Esophagus squamous epithelium (tissue), 5 donors: ENCODE results near the gene RRBP1. TPM values are rescaled to one million over a fixed set of nuclear protein-coding genes. Genes with fewer than 3 reads are reported as not detected.

Experiments
- DNase-seq: peaks from one replicate; lab custom pipeline; 2025; lab: John Stamatoyannopoulos, UW
- H3K27ac ChIP-seq, 4 donors: fragments of 200-600 bp; sonication (generic); one replicate each; pipeline ENCODE4 v1.5.1; 2016 to 2019; ENCODE audit warnings: mild to moderate bottlenecking in 1 of 4
- H3K27me3 ChIP-seq, 4 donors: fragments of 200-600 bp; sonication (generic); 1 replicate in 3 of 4; 2 replicates in 1 of 4; pipeline versions ENCODE4 v1.5.1 to v1.6.0; 2017 to 2021; ENCODE audit warnings: antibody characterized with exemption in 1 of 4
- H3K36me3 ChIP-seq, 3 donors: fragments of 200-600 bp; sonication (generic); one replicate each; pipeline ENCODE4 v1.5.1; 2016 to 2019
- H3K4me1 ChIP-seq, 3 donors: fragments of 200-600 bp; sonication (generic); one replicate each; pipeline ENCODE4 v1.5.1; 2017 to 2019
- H3K4me3 ChIP-seq, 4 donors: fragments of 200-600 bp; sonication (generic); 1 replicate in 3 of 4; 2 replicates in 1 of 4; pipeline ENCODE4 v1.5.1; 2016 to 2019; ENCODE audit warnings: mild to moderate bottlenecking in 2 of 4, moderate library complexity in 1 of 4
- H3K9me3 ChIP-seq, 3 donors: fragments of 200-600 bp; sonication (generic); one replicate each; pipeline ENCODE4 v1.5.1; 2016 to 2019
- CTCF ChIP-seq, 6 experiments: fragments of 450-650 bp in 4 of 6; fragments of 200-600 bp in 2 of 6; sonication (generic) in 2 of 6; IDR thresholded peaks; one replicate each; pipeline ENCODE4 v1.5.1; 2016 to 2019; ENCODE audit warnings: antibody characterized with exemption in 6 of 6, mild to moderate bottlenecking in 4 of 6, moderate library complexity in 4 of 6
- POLR2A ChIP-seq, 4 donors: fragments of 450-650 bp; IDR thresholded peaks; one replicate each; pipeline ENCODE4 v1.6.1; 2017; ENCODE audit warnings: antibody characterized with exemption in 4 of 4, mild to moderate bottlenecking in 4 of 4, moderate library complexity in 3 of 4
- WGBS, 2 donors: methylation state at CpG; one replicate each; pipeline ENCODE4 v1.1.5; 2018; 5-methylcytosine and 5-hydroxymethylcytosine counted together
- intact Hi-C: fragments of 100-400 bp; cut with DNase I; formaldehyde crosslinking; loops from one replicate; pipeline ENCODE4 v1.15.0; 2022
- total RNA-seq, 4 donors: library from RNA; depleted of rRNA; stranded (reverse); fragments of >200 nt; gene quantifications; one replicate each; pipeline ENCODE4 v1.1.0, GENCODE V29; 2016
- donor health status: DM: yes; HTN: yes; CAD: no.

RRBP1 gene
- total RNA-seq, 4 donors from 2014 or later = 61.4 to 128 (median 72.7) TPM

- 19 to 67% methylated on average over 2 of the region's 2 CpGs for WGBS, 2 donors
- Histone ChIP-seq H3K4me1 (peaks cover 4 to 74% (median 20%) of the 10 kb centered on the region in 3 donors), H3K9me3 (no peaks in the 10 kb centered on the region), H3K27me3 (no peaks in the 10 kb centered on the region), H3K4me3 (no peak overlapping the region), H3K36me3 (peaks cover 0 to 33% (median 0%) of the 10 kb centered on the region in 3 donors), H3K27ac (peak overlapping the region in 1 of 4 donors; percentile 12)
- DNase-seq = no peak
- intact Hi-C loops = no loop called here
- TF ChIP-seq CTCF (IDR thresholded peaks at IDR 0.05) (peak in 2 of 6 experiments; percentile 4 to 16), POLR2A (IDR thresholded peaks at IDR 0.05) (no peak)
These were observed 30.2 kb downstream of the RRBP1 start for GRCh38 chr20:17651760-17652388.

- peaks cover 4 to 80% (median 20%) of the 10 kb centered on the region in 3 donors for H3K4me1 ChIP-seq
- 33 to 42% methylated on average over 11 of the region's 11 CpGs for WGBS, 2 donors
These were observed 30.8 kb downstream of the RRBP1 start for GRCh38 chr20:17651129-17651759.

DNA sequence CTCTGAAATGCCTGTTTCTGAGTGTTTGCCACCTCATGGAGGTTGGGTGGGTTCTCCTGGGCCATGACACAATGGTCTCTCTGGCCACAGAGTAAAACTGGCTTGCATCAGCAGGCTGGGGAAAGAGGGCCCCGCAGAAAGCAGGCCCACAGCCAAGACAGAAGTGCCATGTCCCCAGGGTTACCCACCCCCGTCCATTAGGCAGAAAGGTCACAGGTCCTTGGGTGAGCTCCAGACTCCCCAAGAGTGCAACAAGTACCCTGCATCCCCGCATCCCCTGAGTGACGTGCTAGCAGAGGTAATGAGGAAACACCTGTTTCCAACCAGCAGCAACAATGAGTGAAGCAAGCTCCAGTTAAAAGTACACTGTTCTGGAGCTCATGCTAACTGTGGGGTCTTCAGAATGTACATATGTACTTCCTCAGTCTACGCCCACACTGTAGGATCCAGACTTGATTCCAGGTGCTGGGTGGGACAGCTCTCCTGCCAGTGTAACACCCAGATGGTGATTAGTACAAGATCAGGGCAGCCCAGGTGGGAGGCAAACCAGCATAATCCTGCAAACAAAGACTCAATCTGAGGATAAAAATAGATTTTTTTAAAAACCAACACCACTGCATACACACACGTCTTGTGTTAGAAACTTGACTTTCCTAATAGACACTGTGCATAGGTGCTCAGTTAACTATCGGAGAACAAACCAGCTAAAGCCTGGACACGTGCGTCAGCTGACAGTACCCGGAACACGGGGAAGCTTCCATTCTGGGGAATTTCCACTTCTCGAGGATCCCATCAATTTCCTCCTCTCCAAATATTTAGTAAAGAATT lies 31.5 kb downstream of the RRBP1 start:
- H3K4me3 ChIP-seq = no peak overlapping the region
- no peak for TF ChIP-seq POLR2A (IDR thresholded peaks at IDR 0.05)
- TF ChIP-seq CTCF (IDR thresholded peaks at IDR 0.05) = no peak
- no peaks in the 10 kb centered on the region for H3K9me3 ChIP-seq
- H3K27ac ChIP-seq = peak overlapping the region in 2 of 4 donors; percentile 17 to 49
- H3K36me3 ChIP-seq = peaks cover 0 to 22% (median 0%) of the 10 kb centered on the region in 3 donors
- DNase-seq = no peak
- WGBS, 2 donors = 47 to 51% methylated on average over 9 to 11 of the region's 12 CpGs
- intact Hi-C loops = no loop called here
- H3K27me3 ChIP-seq = no peaks in the 10 kb centered on the region
- H3K4me1 ChIP-seq = peaks cover 4 to 78% (median 20%) of the 10 kb centered on the region in 3 donors

More at GRCh38 chr20:17651129-17651759, 30.8 kb downstream of the RRBP1 start:
- H3K9me3 ChIP-seq = no peaks in the 10 kb centered on the region
- no peak for DNase-seq
- intact Hi-C loops = no loop called here
- TF ChIP-seq POLR2A (IDR thresholded peaks at IDR 0.05) = no peak
- no peak for TF ChIP-seq CTCF (IDR thresholded peaks at IDR 0.05)
- no peaks in the 10 kb centered on the region for H3K27me3 ChIP-seq
- no peak overlapping the region for H3K4me3 ChIP-seq
- peaks cover 0 to 27% (median 0%) of the 10 kb centered on the region in 3 donors for H3K36me3 ChIP-seq
- H3K27ac ChIP-seq = peak overlapping the region in 1 of 4 donors; percentile 49

GRCh38 chr20:17648791-17649730 lies 33.0 kb downstream of the RRBP1 start:
- 49 to 59% methylated on average over 12 to 19 of the region's 20 CpGs for WGBS, 2 donors
- Histone ChIP-seq H3K4me1 (peaks cover 4 to 85% (median 20%) of the 10 kb centered on the region in 3 donors), H3K27me3 (no peaks in the 10 kb centered on the region), H3K36me3 (peaks cover 0 to 14% (median 0%) of the 10 kb centered on the region in 3 donors), H3K4me3 (no peak overlapping the region), H3K9me3 (no peaks in the 10 kb centered on the region), H3K27ac (peak overlapping the region in 1 of 4 donors; percentile 18)
- intact Hi-C loops = no loop called here
- no peak for DNase-seq
- TF ChIP-seq POLR2A (IDR thresholded peaks at IDR 0.05) (no peak), CTCF (IDR thresholded peaks at IDR 0.05) (peak in 4 of 6 experiments; percentile 28 to 42 (median 33))
